MM.1S (cell line): ENCODE results near the gene OR2D2.

ENCODE experiments used
- EZH2phosphoT487 ChIP-seq: fragments of 300-600 bp; sonication (generic); IDR thresholded peaks from 2 replicates; pipeline ENCODE4 v1.6.1; 2018; ENCODE audit warnings: antibody characterized with exemption, low read length
- TF ChIP-seq, protein P1 (sequence below): fragments of 300-600 bp; sonication (generic); IDR thresholded peaks from 2 replicates; pipeline ENCODE4 v1.5.1; 2016; ENCODE audit warnings: antibody characterized with exemption, low read length, mixed read lengths

DNA sequence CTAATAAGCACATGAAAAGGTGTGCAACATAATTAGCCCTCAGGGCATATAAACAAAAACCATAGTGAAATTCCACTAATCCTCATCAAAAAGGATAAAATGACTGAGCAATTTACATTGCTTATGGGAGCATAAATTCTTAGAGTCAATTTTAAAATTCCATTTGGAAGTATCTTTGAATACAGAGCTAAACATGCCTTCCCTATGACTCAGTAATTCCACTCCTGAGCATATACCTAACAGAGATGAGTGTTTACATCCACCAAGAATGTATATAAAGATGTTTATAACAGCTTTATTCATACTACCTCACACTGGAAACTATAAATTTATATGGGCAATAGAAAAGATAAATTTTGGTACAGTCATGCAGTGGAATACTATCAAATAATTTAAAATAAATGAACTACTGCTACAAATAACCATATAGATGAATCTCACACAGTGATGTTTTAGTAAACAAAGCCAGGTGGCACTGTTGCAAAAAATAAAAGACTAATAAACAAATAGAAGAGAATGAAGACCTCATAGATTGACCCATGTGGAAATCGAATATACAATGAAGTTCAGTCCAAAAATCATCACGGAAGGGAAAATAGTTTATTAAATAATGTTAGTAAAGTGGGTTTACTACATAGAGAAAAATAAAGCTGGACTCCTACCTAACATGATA, 8.2 kb upstream of the OR2D2 start:
- TF ChIP-seq, protein P1, sequence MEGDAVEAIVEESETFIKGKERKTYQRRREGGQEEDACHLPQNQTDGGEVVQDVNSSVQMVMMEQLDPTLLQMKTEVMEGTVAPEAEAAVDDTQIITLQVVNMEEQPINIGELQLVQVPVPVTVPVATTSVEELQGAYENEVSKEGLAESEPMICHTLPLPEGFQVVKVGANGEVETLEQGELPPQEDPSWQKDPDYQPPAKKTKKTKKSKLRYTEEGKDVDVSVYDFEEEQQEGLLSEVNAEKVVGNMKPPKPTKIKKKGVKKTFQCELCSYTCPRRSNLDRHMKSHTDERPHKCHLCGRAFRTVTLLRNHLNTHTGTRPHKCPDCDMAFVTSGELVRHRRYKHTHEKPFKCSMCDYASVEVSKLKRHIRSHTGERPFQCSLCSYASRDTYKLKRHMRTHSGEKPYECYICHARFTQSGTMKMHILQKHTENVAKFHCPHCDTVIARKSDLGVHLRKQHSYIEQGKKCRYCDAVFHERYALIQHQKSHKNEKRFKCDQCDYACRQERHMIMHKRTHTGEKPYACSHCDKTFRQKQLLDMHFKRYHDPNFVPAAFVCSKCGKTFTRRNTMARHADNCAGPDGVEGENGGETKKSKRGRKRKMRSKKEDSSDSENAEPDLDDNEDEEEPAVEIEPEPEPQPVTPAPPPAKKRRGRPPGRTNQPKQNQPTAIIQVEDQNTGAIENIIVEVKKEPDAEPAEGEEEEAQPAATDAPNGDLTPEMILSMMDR = peak; percentile 45
- TF ChIP-seq EZH2phosphoT487 = no peak
